Thoracic aorta (tissue), 2 donors: Measurements from ENCODE around the gene RNF138. TPM values are rescaled to one million over a fixed set of nuclear protein-coding genes. Genes with fewer than 3 reads are reported as not detected.

Source experiments
- ATAC-seq: fragments of 150-250 bp; one replicate; pipeline ENCODE4 v1.8.0; 2017; ENCODE audit warnings: low read depth; ENCODE audit not compliant: insufficient number of reproducible peaks, low FRiP score
- DNase-seq: peaks from one replicate; pipeline ENCODE4 v3.0.0-alpha.2; 2020; ENCODE audit warnings: low spot score
- H3K27ac ChIP-seq, 2 donors: fragments of 200-600 bp; sonication (generic); 1 replicate in 1 of 2; 2 replicates in 1 of 2; pipeline ENCODE4 v1.5.1; 2016; ENCODE audit warnings: mild to moderate bottlenecking in 2 of 2, moderate library complexity in 2 of 2
- H3K27me3 ChIP-seq: fragments of 200-600 bp; sonication (generic); replicated peaks from 2 replicates; pipeline ENCODE4 v1.6.0; 2016; ENCODE audit warnings: mild to moderate bottlenecking; ENCODE audit not compliant: insufficient read depth
- H3K36me3 ChIP-seq: fragments of 200-600 bp; sonication (generic); one replicate; pipeline ENCODE4 v1.5.1; 2016
- H3K4me1 ChIP-seq, 2 donors: fragments of 200-600 bp; sonication (generic); 1 replicate in 1 of 2; 2 replicates in 1 of 2; pipeline versions ENCODE4 v1.5.1 to v1.6.0; 2016; ENCODE audit warnings: low read depth in 2 of 2, mild to moderate bottlenecking in 1 of 2; ENCODE audit not compliant: control insufficient read depth in 1 of 2
- H3K4me3 ChIP-seq: fragments of 200-600 bp; sonication (generic); 2 replicates; pipeline ENCODE4 v1.5.1; 2016; ENCODE audit warnings: mild to moderate bottlenecking
- H3K9me3 ChIP-seq: fragments of 200-600 bp; sonication (generic); 2 replicates; pipeline ENCODE4 v1.5.1; 2016
- CTCF ChIP-seq: fragments of 200-600 bp; sonication (generic); IDR thresholded peaks from one replicate; pipeline ENCODE4 v1.5.1; 2019; ENCODE audit warnings: antibody characterized with exemption
- total RNA-seq, 2 donors: library from RNA; depleted of rRNA; stranded (reverse); fragments of >200 nt; gene quantifications; one replicate each; pipeline versions ENCODE4 v1.1.0 to v1.2.3, GENCODE V29; 2016

Gene RNF138
- total RNA-seq, 2 donors from 2014 or later, result 17.7 to 18.5 TPM

DNA sequence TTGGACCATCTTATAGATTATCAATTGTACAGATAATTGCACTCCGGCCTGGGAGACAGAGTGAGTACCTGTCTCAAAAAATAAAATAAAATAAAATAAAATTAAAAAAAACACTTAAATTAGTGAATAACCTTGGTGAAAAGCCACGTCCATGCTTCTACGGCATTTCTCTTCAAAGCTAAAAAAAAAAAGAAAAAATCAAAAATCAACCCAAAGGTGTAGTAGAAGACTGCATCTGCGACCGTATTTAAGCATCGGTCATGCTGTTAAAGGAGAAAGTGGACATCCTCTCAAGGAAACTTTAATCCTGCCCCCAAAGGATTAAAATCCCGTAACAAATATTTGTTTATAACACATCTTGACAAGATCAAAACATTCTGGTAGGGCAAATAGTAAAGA is 350 bp upstream of the RNF138 start:
- Histone ChIP-seq H3K36me3 (no peaks in the 10 kb centered on the region), H3K27ac (peak overlapping the region; percentile 99 to 100), H3K27me3 (no peaks in the 10 kb centered on the region), H3K4me3 (peak overlapping the region; percentile 95), H3K9me3 (no peaks in the 10 kb centered on the region), H3K4me1 (peaks cover 11 to 17% of the 10 kb centered on the region in 2 donors)
- DNase-seq (no peak), ATAC-seq (peak; percentile 0)
- TF ChIP-seq CTCF, result no peak

GRCh38 chr18:32092422-32093101 is 888 bp downstream of the RNF138 start:
- Histone ChIP-seq H3K4me1 (peaks cover 15 to 17% of the 10 kb centered on the region in 2 donors), H3K27me3 (no peaks in the 10 kb centered on the region), H3K27ac (peak overlapping the region; percentile 99 to 100), H3K4me3 (peak overlapping the region; percentile 95), H3K9me3 (no peaks in the 10 kb centered on the region), H3K36me3 (no peaks in the 10 kb centered on the region)
- no peak for TF ChIP-seq CTCF
- DNase-seq (peak; percentile 95), ATAC-seq (peak; percentile 93)

GRCh38 chr18:32093102-32093511 is 1.4 kb downstream of the RNF138 start:
- no peaks in the 10 kb centered on the region for H3K9me3 ChIP-seq
- no peaks in the 10 kb centered on the region for H3K36me3 ChIP-seq
- TF ChIP-seq CTCF, result no peak
- DNase-seq (no peak), ATAC-seq (no peak)
- H3K27ac ChIP-seq, result peak overlapping the region; percentile 95 to 100
- H3K4me3 ChIP-seq, result peak overlapping the region; percentile 95
- H3K27me3 ChIP-seq, result no peaks in the 10 kb centered on the region
- peaks cover 15 to 17% of the 10 kb centered on the region in 2 donors for H3K4me1 ChIP-seq

DNA sequence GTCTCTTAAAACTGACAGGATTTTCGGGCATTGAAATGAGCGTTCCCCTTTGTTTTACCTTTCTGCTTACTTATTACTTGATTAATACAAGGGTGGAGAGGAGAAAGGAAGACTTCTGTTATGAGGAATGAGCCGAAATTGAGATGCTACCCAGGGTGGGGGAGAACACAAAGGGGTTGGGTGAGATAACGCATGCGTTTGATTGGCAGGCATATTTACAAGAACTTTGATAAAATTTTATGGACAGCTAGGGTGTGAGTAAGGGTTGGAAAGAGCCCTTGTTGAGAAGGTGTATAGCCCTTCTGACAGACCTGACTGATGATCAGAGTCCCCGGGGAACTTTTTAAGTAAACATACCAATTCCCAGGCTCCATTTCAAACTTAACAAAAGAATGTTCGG is 1.8 kb downstream of the RNF138 start:
- ATAC-seq (no peak), DNase-seq (no peak)
- Histone ChIP-seq H3K27ac (peak overlapping the region; percentile 95 to 100), H3K36me3 (no peaks in the 10 kb centered on the region), H3K4me1 (peaks cover 15 to 17% of the 10 kb centered on the region in 2 donors), H3K9me3 (no peaks in the 10 kb centered on the region), H3K27me3 (no peaks in the 10 kb centered on the region), H3K4me3 (peak overlapping the region; percentile 95)
- TF ChIP-seq CTCF, result no peak

- Histone ChIP-seq H3K4me1 (peaks cover 17% of the 10 kb centered on the region in 2 donors), H3K9me3 (no peaks in the 10 kb centered on the region)
Measured at GRCh38 chr18:32095192-32095899, 3.7 kb downstream of the RNF138 start.

More at GRCh38 chr18:32095192-32095899, 3.7 kb downstream of the RNF138 start:
- no peak overlapping the region for H3K4me3 ChIP-seq
- no peak for TF ChIP-seq CTCF
- no peak overlapping the region for H3K27ac ChIP-seq
- ATAC-seq (no peak), DNase-seq (no peak)
- no peaks in the 10 kb centered on the region for H3K36me3 ChIP-seq
- H3K27me3 ChIP-seq, result no peaks in the 10 kb centered on the region
